Measurements from ENCODE around the gene ARHGAP21. TPM values are rescaled to one million over a fixed set of nuclear protein-coding genes. Genes with fewer than 3 reads are reported as not detected.

The ARHGAP21 gene
- 57.0 and 60.3 TPM in 2 replicates for total RNA-seq

DNA sequence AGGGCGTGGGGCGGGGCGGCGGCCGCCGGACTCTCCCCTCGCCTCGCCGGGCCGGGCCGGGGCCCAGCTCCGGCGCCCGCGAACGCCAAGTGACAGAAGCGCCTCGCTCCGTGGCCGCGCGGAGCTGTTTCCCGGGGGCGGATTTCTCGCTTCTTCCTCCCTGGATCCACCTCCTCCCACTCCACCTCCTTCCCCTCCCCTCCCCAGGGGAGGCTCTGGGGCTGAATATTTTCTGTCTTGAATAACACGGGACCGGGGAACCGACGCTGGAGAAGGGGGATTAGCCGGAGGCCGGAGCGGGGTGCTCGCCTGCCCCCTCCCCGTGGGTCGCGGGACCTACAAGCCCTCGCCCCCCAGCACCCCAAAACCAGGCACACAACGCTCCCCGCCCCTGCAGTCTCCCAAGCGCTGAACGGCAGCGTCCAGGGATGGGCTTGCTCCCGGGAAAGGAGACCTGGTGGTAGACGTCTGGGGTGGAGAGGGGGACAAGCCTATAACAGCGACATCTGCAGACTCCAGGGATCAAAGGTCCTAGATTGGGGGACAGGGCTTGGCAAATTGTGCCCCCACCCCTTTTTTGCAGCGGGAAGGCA is at the start of gene ARHGAP21:
Gene ARHGAP21 (minus strand): TSS at position 100 of the 593 bp plus-strand sequence. CDS start 1,988 bp downstream, outside the sequence.

Other genes starting within 250 kb of the ARHGAP21 start
- gene PRTFDC1, start 228.7 kb upstream of the ARHGAP21 start, total RNA-seq, result 4.1 and 5.4 TPM in 2 replicates